Pancreas (tissue), 10 donors: ENCODE results near the gene WWTR1. TPM values are rescaled to one million over a fixed set of nuclear protein-coding genes. Genes with fewer than 3 reads are reported as not detected.
A peak's percentile ranks its signal among the peaks of the same experiment; 100 is the strongest.

Source experiments
- ATAC-seq, 4 donors: fragments of 200-7000 bp; cut with Tn5 transposase; one replicate each; pipeline versions ENCODE4 v1.8.0 to v1.9.1; 2020; ENCODE audit warnings: mild to moderate bottlenecking in 4 of 4, moderate library complexity in 4 of 4
- DNase-seq, 6 donors: peaks; one replicate each; pipeline ENCODE4 v3.0.0-alpha.2; 2020
- FAIRE-seq: peaks from 2 replicates; lab custom pipeline; 2012; peaks lifted over from hg19 to GRCh38; lab: Jason Lieb, UNC
- H3K27ac ChIP-seq, 4 donors: fragments of 200-600 bp; sonication (generic); 1 replicate in 3 of 4; 2 replicates in 1 of 4; pipeline versions ENCODE4 v1.5.0 to v1.8.0; 2020
- H3K27me3 ChIP-seq, 4 donors: fragments of 200-600 bp; one replicate each; pipeline ENCODE4 v1.8.0; 2021
- H3K36me3 ChIP-seq, 3 donors: fragments of 200-600 bp; sonication (generic) in 1 of 3; one replicate each; pipeline versions ENCODE4 v1.5.0 to v1.8.0; 2020 to 2021
- H3K4me1 ChIP-seq, 3 donors: fragments of 200-600 bp; one replicate each; pipeline ENCODE4 v1.8.0; 2021
- H3K4me3 ChIP-seq, 4 donors: fragments of 200-600 bp; sonication (generic) in 2 of 4; one replicate each; pipeline versions ENCODE4 v1.5.0 to v1.8.0; 2020 to 2021
- H3K9me3 ChIP-seq, 4 donors: fragments of 200-600 bp; one replicate each; pipeline ENCODE4 v1.8.0; 2021
- WGBS, 2 donors: extraction: QIAGEN DNeasy Blood & Tissue Kit; methylation state at CpG; one replicate each; pipeline ENCODE4 v1.1.7; 2013; 5-methylcytosine and 5-hydroxymethylcytosine counted together
- intact Hi-C, 3 donors: fragments of 100-400 bp; cut with DNase I; formaldehyde crosslinking; loops; one replicate each; pipeline versions ENCODE4 v1.11.1 to v1.14.2; 2022
- polyA plus RNA-seq, 2 donors: library from polyadenylated mRNA; stranded (reverse); fragments of 200-250 nt; gene quantifications; one replicate each; pipeline ENCODE4 v1.2.3, GENCODE V29; 2013
- total RNA-seq, 6 donors: library from RNA; stranded (reverse); fragmentation: NEBNext Ultra II Directional in 4 of 6; extraction: Animal tissue kit (Norgen Biotek cat#: 25700) in 4 of 6; gene quantifications; one replicate each; pipeline versions ENCODE4 v1.2.1 to v1.2.4, GENCODE V29; 2021 to 2023
- TF ChIP-seq, protein P1 (sequence below), 4 donors: fragments of 200-600 bp; sonication (generic) in 3 of 4; IDR thresholded peaks; one replicate each; pipeline versions ENCODE4 v1.5.0 to v1.8.0; 2021; ENCODE audit warnings: antibody characterized with exemption in 4 of 4
- donor health status: healthy with polysubstance abuse.
- donor health status: DM: no; HTN: no; CAD: no; lungs with moderate emphysema.
- donor health status: DM: no; HTN: no; CAD: no.
- donor health status: control.
- donor health status: control.
- donor health status: Bipolar disorder and iron deficiency.
- donor health status: DM: yes; HTN: yes; CAD: no.
- donor health status: DM: no; HTN: no; CAD: no.
- donor health status: DM: no; HTN: no; CAD: no.
- donor health status: DM: yes; HTN: yes; CAD: no.

WWTR1 gene
- total and polyA plus RNA-seq, 8 donors, result 18.9 to 47.0 (median 23.7) TPM

DNA sequence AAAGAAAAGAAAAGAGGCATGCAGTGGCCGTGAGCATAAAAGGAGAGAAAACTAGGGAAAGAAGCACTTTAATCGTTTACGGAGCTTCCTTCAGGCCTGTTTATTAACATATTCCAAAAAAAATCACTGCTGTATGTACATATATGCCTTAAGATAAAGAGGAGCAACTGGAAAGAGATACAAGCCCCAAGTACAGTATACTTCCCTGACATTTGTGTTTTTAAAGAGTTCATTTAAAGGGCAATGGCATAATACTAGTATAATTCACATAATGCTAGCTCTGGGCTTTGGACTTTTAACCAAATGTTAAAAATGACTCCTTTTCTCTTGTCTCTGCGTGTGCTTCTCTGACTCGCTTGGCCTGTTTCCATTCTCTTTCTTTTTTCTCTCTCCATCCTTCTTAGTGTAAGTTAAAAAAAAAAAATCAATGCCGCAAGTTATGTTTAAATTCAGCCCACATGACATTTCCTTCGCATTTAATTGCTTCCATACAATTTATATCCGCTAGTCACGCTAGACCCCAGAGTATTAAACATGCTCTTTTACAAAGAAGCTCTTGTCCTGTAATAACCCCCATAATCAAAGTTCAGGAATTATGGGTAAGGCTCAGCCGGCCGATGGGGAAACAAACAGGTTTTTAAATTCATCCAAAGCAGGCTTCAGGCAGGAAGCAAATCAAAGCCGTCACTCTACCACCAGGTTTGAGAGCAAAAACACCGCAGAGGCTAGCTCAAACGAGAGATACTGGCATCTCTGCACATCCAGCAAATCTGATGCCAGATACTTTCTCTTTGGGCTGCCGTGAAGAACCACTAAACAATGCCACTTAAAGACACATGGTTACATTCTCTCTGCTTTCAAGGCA lies 19.4 kb downstream of the WWTR1 start:
- FAIRE-seq, result no peak
- TF ChIP-seq, protein P1, sequence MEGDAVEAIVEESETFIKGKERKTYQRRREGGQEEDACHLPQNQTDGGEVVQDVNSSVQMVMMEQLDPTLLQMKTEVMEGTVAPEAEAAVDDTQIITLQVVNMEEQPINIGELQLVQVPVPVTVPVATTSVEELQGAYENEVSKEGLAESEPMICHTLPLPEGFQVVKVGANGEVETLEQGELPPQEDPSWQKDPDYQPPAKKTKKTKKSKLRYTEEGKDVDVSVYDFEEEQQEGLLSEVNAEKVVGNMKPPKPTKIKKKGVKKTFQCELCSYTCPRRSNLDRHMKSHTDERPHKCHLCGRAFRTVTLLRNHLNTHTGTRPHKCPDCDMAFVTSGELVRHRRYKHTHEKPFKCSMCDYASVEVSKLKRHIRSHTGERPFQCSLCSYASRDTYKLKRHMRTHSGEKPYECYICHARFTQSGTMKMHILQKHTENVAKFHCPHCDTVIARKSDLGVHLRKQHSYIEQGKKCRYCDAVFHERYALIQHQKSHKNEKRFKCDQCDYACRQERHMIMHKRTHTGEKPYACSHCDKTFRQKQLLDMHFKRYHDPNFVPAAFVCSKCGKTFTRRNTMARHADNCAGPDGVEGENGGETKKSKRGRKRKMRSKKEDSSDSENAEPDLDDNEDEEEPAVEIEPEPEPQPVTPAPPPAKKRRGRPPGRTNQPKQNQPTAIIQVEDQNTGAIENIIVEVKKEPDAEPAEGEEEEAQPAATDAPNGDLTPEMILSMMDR (IDR thresholded peaks at IDR 0.05), result no peak
- no peaks in the 10 kb centered on the region for H3K9me3 ChIP-seq
- H3K36me3 ChIP-seq, result no peaks in the 10 kb centered on the region
- 57 to 58% methylated on average over 15 of the region's 15 CpGs for WGBS, 2 donors
- DNase-seq, result no peak
- peak overlapping the region in 2 of 4 donors; percentile 47 to 48 for H3K27ac ChIP-seq
- H3K4me1 ChIP-seq, result peaks cover 4 to 10% (median 9%) of the 10 kb centered on the region in 3 donors
- intact Hi-C loops, result no loop called here
- H3K27me3 ChIP-seq, result no peaks in the 10 kb centered on the region
- no peak overlapping the region for H3K4me3 ChIP-seq
- ATAC-seq, result peak in 3 of 4 donors; percentile 21 to 39 (median 25)

DNA sequence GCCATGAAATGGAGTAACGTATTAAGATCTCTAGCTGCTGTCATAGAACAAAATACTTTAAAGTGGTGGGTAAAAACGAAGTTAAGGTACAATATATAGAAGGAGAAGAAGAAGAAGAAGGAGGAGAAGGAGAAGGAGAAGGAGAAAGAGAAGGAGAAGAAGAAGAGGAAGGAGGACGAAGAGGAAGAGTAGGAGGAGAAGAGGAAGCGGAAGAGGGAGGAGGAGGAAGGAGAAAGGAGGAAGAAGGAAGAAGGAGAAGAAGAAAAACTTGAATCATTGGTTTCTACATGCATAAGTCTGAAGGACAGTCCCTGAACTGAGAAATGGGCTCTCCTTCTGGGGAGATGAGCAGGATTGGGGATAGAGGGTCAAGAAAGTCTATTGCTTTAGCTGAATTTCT lies 22.4 kb downstream of the WWTR1 start:
- TF ChIP-seq, protein P1 (IDR thresholded peaks at IDR 0.05), result no peak
- no peaks in the 10 kb centered on the region for H3K9me3 ChIP-seq
- no peaks in the 10 kb centered on the region for H3K36me3 ChIP-seq
- no peak overlapping the region for H3K4me3 ChIP-seq
- intact Hi-C loops, result no loop called here
- FAIRE-seq, result no peak
- 82 to 84% methylated on average over 4 of the region's 4 CpGs for WGBS, 2 donors
- ATAC-seq, result no peak
- no peaks in the 10 kb centered on the region for H3K4me1 ChIP-seq
- H3K27ac ChIP-seq, result no peak overlapping the region
- no peaks in the 10 kb centered on the region for H3K27me3 ChIP-seq
- DNase-seq, result no peak

DNA sequence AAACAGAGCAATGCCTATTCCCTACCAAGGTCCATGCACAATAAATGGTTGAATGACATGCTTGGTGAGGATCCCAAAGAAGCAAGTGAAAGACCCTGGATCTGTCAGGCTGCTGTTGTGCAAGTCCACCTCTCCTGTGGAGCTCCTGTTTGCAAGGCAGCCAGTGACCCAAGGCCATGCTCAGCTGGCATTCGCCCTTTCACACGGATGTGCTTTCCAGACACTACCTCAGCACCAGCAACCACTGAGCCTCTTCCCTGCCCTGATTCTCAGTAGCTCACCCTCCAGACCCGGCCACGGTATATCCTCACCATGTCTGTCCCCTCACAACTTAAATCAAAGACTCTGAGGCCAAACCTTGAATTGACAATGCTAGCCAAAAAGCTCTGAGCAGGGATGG lies 23.3 kb downstream of the WWTR1 start:
- Histone ChIP-seq H3K4me1 (no peaks in the 10 kb centered on the region), H3K4me3 (no peak overlapping the region), H3K27ac (no peak overlapping the region), H3K9me3 (no peaks in the 10 kb centered on the region), H3K36me3 (no peaks in the 10 kb centered on the region), H3K27me3 (no peaks in the 10 kb centered on the region)
- DNase-seq (no peak), ATAC-seq (peak in 2 of 4 donors; percentile 22 to 44), FAIRE-seq (no peak)
- intact Hi-C loops, result no loop called here
- TF ChIP-seq, protein P1 (IDR thresholded peaks at IDR 0.05), result no peak
- 65 to 72% methylated on average over 4 of the region's 4 CpGs for WGBS, 2 donors

DNA sequence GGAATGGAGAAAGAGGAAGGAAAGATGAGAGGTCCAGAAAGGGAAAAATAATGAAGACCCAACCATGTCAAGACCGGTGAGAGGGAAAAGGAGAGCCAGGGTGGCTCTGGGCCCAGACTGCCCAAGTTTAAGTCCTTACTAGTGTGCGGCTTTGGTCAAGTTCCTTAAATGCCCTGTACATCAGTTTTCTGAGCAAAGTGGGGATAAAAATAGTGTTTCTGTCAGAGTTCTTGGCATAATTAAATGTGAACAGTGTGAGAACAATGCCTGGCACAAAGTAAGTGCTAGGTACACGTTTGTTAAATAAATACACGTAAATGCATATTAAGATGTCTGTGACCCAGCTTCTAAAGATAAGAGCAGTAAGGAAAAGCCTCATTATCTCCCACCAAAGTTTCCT lies 23.8 kb downstream of the WWTR1 start:
- H3K9me3 ChIP-seq, result no peaks in the 10 kb centered on the region
- no peak overlapping the region for H3K27ac ChIP-seq
- TF ChIP-seq, protein P1 (IDR thresholded peaks at IDR 0.05), result no peak
- no peak for FAIRE-seq
- ATAC-seq, result no peak
- no peaks in the 10 kb centered on the region for H3K4me1 ChIP-seq
- intact Hi-C loops, result no loop called here
- no peak for DNase-seq
- H3K27me3 ChIP-seq, result no peaks in the 10 kb centered on the region
- H3K36me3 ChIP-seq, result no peaks in the 10 kb centered on the region
- WGBS, 2 donors, result 53 to 61% methylated on average over 4 of the region's 4 CpGs
- H3K4me3 ChIP-seq, result no peak overlapping the region

DNA sequence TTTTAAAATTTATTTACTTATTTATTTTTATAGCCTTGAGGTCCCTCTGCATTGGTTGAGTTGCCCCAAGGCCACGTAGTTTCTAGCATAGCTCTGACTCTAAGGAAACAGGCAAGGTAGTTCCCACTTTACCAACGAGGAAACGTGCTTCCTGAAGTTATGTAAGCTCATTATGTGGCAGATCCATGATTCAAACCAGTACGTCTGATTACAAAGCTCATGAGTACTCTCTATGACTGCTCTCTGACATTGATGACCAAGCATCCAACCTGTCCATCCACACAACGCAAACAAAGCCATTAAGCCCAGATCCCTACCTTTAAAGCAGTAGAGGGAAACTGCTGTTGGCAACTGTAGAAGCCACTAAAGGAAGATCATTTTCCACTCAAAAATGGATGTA lies 25.6 kb downstream of the WWTR1 start:
- intact Hi-C loops, result no loop called here
- H3K9me3 ChIP-seq, result no peaks in the 10 kb centered on the region
- TF ChIP-seq, protein P1 (IDR thresholded peaks at IDR 0.05), result no peak
- FAIRE-seq, result no peak
- no peak overlapping the region for H3K4me3 ChIP-seq
- DNase-seq, result no peak
- no peaks in the 10 kb centered on the region for H3K27me3 ChIP-seq
- no peak overlapping the region for H3K27ac ChIP-seq
- H3K36me3 ChIP-seq, result no peaks in the 10 kb centered on the region
- no peaks in the 10 kb centered on the region for H3K4me1 ChIP-seq
- 85 to 90% methylated on average over 5 of the region's 5 CpGs for whole genome bisulfite sequencing, 2 donors
- no peak for ATAC-seq
